Progenitor cell of endocrine pancreas (in vitro differentiated cells): ENCODE data around the gene CENPW. TPM values are rescaled to one million over a fixed set of nuclear protein-coding genes. Genes with fewer than 3 reads are reported as not detected.
A peak's percentile ranks its signal among the peaks of the same experiment; 100 is the strongest.

ENCODE experiments used
- DNase-seq: peaks from one replicate; pipeline ENCODE4 v3.0.0; 2021; ENCODE audit warnings: low spot score; ENCODE audit not compliant: unreplicated experiment
- H3K27ac Mint-ChIP-seq: 2 replicates; pipeline ENCODE4 v1.8.0; 2021; ENCODE audit warnings: mild to moderate bottlenecking, moderate library complexity, mixed read lengths
- H3K27me3 Mint-ChIP-seq: 2 replicates; pipeline ENCODE4 v1.8.0; 2021; ENCODE audit warnings: mixed read lengths
- H3K36me3 Mint-ChIP-seq: 2 replicates; pipeline ENCODE4 v1.8.0; 2022; ENCODE audit warnings: mixed read lengths; ENCODE audit not compliant: insufficient read depth
- H3K4me1 Mint-ChIP-seq: 2 replicates; pipeline ENCODE4 v1.8.0; 2021; ENCODE audit warnings: low read depth, mixed read lengths
- H3K4me3 Mint-ChIP-seq: 2 replicates; pipeline ENCODE4 v1.8.0; 2021; ENCODE audit warnings: low read depth, mild to moderate bottlenecking, moderate library complexity, mixed read lengths
- H3K9me3 Mint-ChIP-seq: 2 replicates; pipeline ENCODE4 v1.8.0; 2021; ENCODE audit warnings: low read depth, mixed read lengths
- total RNA-seq: library from RNA; stranded (reverse); gene quantifications from 2 replicates; pipeline ENCODE4 v1.2.1, GENCODE V29; 2021
- TF ChIP-seq, protein P1 (sequence below): fragments of 200-600 bp; sonication (generic); IDR thresholded peaks from one replicate; pipeline ENCODE4 v1.5.0; 2021; ENCODE audit warnings: antibody characterized with exemption, mild to moderate bottlenecking; ENCODE audit not compliant: unreplicated experiment

The CENPW gene
- total RNA-seq, 1 donor from 2014 or later: 22.5 TPM

DNA sequence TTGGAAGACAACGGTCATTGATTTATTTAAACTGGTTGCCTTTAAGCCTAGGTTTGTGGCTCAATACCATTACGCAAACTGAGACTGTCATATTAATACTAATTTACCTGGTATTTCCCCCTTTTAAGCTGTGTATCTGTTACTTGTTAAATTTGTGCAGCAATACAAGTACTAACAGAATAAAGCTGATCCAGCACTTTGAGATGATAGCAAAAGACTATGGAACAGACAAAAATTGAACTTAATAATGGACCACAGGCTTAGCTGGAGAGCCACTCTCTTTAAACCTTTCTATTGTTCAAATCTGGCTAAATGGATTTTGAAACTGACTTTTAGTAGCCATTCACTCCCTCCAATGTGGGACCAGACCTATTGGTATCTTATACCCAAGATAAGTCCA lies 6.2 kb upstream of the CENPW start:
- no peak overlapping the region for H3K27ac Mint-ChIP-seq
- H3K4me1 Mint-ChIP-seq: no peaks in the 10 kb centered on the region
- DNase-seq: no peak
- TF ChIP-seq, protein P1, sequence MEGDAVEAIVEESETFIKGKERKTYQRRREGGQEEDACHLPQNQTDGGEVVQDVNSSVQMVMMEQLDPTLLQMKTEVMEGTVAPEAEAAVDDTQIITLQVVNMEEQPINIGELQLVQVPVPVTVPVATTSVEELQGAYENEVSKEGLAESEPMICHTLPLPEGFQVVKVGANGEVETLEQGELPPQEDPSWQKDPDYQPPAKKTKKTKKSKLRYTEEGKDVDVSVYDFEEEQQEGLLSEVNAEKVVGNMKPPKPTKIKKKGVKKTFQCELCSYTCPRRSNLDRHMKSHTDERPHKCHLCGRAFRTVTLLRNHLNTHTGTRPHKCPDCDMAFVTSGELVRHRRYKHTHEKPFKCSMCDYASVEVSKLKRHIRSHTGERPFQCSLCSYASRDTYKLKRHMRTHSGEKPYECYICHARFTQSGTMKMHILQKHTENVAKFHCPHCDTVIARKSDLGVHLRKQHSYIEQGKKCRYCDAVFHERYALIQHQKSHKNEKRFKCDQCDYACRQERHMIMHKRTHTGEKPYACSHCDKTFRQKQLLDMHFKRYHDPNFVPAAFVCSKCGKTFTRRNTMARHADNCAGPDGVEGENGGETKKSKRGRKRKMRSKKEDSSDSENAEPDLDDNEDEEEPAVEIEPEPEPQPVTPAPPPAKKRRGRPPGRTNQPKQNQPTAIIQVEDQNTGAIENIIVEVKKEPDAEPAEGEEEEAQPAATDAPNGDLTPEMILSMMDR: no peak
- no peaks in the 10 kb centered on the region for H3K36me3 Mint-ChIP-seq
- H3K9me3 Mint-ChIP-seq: no peaks in the 10 kb centered on the region
- H3K4me3 Mint-ChIP-seq: no peak overlapping the region
- no peaks in the 10 kb centered on the region for H3K27me3 Mint-ChIP-seq

DNA sequence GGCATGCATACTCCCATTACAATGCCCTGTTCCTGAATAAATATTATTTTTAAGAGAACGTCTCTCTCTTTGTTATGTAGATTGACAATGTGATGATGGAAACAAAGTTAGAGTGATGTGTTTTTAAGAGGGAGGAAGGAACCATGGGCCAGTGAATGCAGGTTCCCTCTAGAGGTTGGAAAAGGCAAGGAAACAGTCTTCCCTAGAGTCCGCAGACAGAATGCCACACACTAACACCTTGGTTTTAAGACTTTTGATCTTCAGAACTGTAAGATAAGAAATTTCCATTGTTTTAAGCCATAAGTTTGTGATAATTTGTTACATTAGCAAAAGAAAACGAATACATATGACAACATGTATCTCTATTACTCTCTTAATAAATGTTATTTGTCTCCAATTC lies 4.7 kb upstream of the CENPW start:
- no peak for DNase-seq
- no peaks in the 10 kb centered on the region for H3K36me3 Mint-ChIP-seq
- H3K4me1 Mint-ChIP-seq: no peaks in the 10 kb centered on the region
- H3K4me3 Mint-ChIP-seq: no peak overlapping the region
- H3K27ac Mint-ChIP-seq: no peak overlapping the region
- no peaks in the 10 kb centered on the region for H3K27me3 Mint-ChIP-seq
- TF ChIP-seq, protein P1: peak; percentile 9
- no peaks in the 10 kb centered on the region for H3K9me3 Mint-ChIP-seq

DNA sequence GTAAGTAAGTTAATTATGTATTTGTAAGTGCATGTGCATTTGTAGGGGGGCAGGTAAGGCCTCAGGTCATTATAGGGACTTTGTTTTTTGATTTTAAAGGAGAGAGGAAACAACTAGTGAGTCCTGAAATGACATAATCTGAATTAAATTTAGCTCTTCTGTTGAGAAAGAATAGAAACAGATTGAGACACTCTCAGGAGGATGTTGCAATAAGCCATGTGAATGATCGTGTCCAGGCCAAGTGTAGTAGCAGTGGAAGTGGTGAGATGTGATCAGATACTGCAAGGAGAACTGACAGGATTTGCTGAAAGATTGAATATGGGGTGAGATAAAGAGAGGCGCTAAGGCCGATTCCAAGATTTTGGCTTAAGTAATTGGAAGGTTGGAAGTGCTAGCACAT lies 2.6 kb upstream of the CENPW start:
- H3K9me3 Mint-ChIP-seq: no peaks in the 10 kb centered on the region
- no peaks in the 10 kb centered on the region for H3K27me3 Mint-ChIP-seq
- no peak for DNase-seq
- peaks cover 9% of the 10 kb centered on the region for H3K4me1 Mint-ChIP-seq
- TF ChIP-seq, protein P1: no peak
- H3K36me3 Mint-ChIP-seq: no peaks in the 10 kb centered on the region
- no peak overlapping the region for H3K4me3 Mint-ChIP-seq
- no peak overlapping the region for H3K27ac Mint-ChIP-seq

DNA sequence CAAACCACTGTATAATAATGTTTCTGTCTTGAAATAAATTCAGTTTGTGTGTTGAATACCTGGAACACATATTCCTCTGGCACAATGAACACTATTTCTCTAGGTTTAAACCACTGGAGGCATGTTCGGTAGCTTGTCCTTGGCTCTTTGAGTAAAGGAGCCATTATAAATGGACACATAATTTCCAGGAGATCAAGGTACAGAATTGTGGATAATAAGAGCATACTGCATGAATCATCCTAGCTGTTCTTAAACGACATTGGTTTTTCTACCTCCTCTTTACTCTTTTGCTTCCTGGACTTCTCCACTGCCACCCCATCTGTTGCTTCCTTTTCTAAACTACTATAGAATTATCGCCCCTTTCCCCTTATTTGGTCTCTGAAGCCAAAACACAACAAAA lies 1.2 kb downstream of the CENPW start:
- Mint-ChIP-seq H3K36me3 (no peaks in the 10 kb centered on the region), H3K4me1 (peaks cover 12% of the 10 kb centered on the region), H3K27ac (no peak overlapping the region), H3K9me3 (no peaks in the 10 kb centered on the region), H3K27me3 (no peaks in the 10 kb centered on the region), H3K4me3 (peak overlapping the region; percentile 35)
- DNase-seq: no peak
- TF ChIP-seq, protein P1: no peak

DNA sequence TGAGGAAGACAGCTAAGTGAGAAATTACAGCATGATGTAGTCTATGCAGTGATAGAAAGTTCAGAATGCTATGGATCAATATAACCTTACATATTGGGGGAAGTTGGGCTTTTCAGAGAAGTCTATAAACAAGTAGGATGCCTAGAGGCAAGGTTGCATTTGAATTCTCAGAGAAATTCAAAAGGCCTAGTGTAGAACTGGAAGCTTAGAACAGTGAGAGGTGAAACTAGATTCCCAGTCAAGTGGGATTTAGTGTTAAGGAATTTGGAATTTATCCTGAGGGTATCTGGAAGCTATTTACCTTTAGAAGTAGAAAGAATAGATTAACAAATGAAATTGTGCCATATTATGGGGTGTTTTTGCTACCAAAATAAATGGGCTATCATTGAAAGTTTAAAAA lies 4.3 kb downstream of the CENPW start:
- Mint-ChIP-seq H3K4me3 (no peak overlapping the region), H3K27ac (no peak overlapping the region), H3K4me1 (peaks cover 12% of the 10 kb centered on the region), H3K36me3 (no peaks in the 10 kb centered on the region), H3K27me3 (no peaks in the 10 kb centered on the region), H3K9me3 (no peaks in the 10 kb centered on the region)
- TF ChIP-seq, protein P1: no peak
- DNase-seq: no peak
